ACC112 (cell line): ENCODE results near the gene KNG1.
"Not testable (repeated sequence)": the region's sequence is repeated elsewhere in the genome, so short reads cannot be mapped to it uniquely, and the experiment has no call there.

Experiments
- H2AFZ ChIP-seq: fragments of 200-600 bp; sonication (generic); one replicate; pipeline ENCODE4 v1.6.0; 2017; ENCODE audit warnings: antibody characterized with exemption, low read length; ENCODE audit not compliant: unreplicated experiment
- H3K27ac ChIP-seq: fragments of 200-600 bp; sonication (generic); 2 replicates; pipeline ENCODE4 v1.5.1; 2014; ENCODE audit warnings: low read depth, mild to moderate bottlenecking, antibody characterized with exemption, low read length, moderate library complexity
- H3K27me3 ChIP-seq: fragments of 200-600 bp; sonication (generic); 2 replicates; pipeline ENCODE4 v1.6.1; 2014; ENCODE audit warnings: mild to moderate bottlenecking, antibody characterized with exemption, low read length, moderate library complexity, mixed read lengths; ENCODE audit not compliant: insufficient read depth
- H3K36me3 ChIP-seq: fragments of 200-600 bp; sonication (generic); 2 replicates; pipeline ENCODE4 v1.6.1; 2016; ENCODE audit warnings: mild to moderate bottlenecking, antibody characterized with exemption, low read length, moderate library complexity, mixed read lengths; ENCODE audit not compliant: insufficient read depth
- H3K4me1 ChIP-seq: fragments of 200-600 bp; sonication (generic); one replicate; pipeline ENCODE4 v1.6.1; 2016; ENCODE audit warnings: low read length, mixed read lengths; ENCODE audit not compliant: insufficient read depth, unreplicated experiment, control insufficient read depth
- H3K4me3 ChIP-seq: fragments of 200-600 bp; sonication (generic); 2 replicates; pipeline ENCODE4 v1.5.1; 2014; ENCODE audit warnings: mild to moderate bottlenecking, low read depth, low read length
- H3K79me2 ChIP-seq: fragments of 200-600 bp; sonication (generic); one replicate; pipeline ENCODE4 v1.6.0; 2016; ENCODE audit warnings: low read length; ENCODE audit not compliant: control insufficient read depth, unreplicated experiment, insufficient read depth

Gene KNG1

DNA sequence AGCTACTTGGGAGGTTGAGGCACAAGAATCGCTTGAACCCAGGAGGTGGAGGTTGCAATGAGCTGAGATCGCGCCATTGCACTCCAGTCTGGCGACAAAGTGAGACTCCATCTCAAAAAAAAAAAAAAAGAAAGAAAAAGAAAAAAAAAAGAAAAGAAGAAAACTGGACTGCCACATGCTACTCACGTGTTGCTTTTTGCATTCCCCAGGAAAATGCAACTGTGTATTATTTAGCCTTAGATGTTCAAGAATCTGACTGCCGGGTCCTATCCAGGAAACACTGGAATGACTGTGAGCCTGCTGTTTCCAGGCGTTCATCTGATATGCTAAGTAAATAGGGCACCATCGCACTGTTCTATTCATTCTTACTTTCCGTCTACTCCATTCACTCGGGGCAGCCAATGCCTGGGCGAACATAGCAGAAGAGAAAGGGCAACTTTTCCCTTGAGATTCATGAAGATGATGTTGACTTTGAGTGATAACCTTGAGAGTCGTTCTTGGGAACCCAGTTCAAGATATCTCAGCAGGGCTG, 30.0 kb upstream of the KNG1 start:
- Histone ChIP-seq H3K27ac (no peak overlapping the region), H3K4me1 (no peaks in the 10 kb centered on the region), H3K27me3 (peaks cover 80% of the 10 kb centered on the region), H3K79me2 (no peaks in the 10 kb centered on the region), H3K36me3 (no peaks in the 10 kb centered on the region), H2AFZ (no peak overlapping the region), H3K4me3 (no peak overlapping the region)

DNA sequence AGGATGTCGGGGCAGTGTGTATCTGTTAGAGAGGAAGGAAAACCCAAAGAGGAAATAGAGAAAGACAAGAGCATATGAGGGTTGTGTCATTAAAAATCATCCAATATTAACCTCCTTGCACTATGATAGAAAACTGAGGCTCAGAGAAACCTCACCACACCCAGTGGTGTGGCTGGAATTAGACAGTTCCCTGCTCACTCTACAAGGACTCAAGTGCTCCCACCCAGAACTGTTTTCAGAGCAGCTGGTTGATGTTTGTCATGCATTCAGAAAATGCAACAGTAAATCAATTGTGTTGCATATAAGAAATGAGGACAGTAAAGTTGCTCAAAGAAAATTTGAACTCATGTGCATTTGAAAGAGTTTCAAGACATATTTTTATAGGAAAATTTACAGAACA, 26.9 kb upstream of the KNG1 start:
- peaks cover 67% of the 10 kb centered on the region for H3K27me3 ChIP-seq
- not testable (repeated sequence) for H3K79me2 ChIP-seq, H3K36me3 ChIP-seq, H3K4me3 ChIP-seq, H3K27ac ChIP-seq, H2AFZ ChIP-seq, H3K4me1 ChIP-seq

DNA sequence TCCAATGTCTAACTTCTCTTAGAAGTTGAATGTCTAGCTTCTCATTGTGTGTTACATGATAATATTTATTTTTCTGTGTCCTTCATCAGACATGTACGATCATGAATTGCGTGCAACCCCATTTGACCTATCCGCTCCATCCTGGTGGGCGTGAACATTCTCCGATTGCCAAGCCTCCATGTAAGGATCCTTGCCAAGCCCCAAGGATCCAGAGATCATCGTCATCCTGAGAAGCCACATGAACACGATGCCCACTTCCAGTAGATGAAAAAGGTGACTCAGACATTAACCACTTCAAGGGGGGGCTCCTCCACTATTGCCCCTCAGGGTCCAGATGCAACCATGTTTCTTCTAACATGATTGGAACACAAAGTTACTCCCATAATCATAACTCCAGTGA, 25.5 kb upstream of the KNG1 start:
- Histone ChIP-seq H3K36me3 (no peaks in the 10 kb centered on the region), H3K27ac (no peak overlapping the region), H3K4me1 (no peaks in the 10 kb centered on the region), H3K4me3 (no peak overlapping the region), H2AFZ (no peak overlapping the region), H3K79me2 (no peaks in the 10 kb centered on the region), H3K27me3 (peaks cover 54% of the 10 kb centered on the region)

DNA sequence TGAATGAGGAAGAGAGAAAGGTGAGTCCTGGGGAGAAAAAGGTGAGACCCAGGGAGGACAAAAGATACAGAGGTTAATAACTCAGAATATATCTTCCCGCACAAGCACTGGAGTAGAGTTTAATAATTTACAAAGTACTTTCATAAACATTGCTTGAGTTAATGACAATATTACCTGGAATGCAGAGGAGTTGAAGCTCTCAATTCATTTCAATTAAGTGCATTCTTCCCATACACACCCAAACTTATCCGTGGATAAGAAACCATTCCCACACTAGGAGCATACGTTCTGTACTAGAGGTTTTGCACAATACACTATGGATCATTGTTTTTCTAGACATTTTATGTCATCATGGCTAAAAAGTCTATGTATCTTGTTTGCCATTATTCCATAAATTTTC, 23.3 kb upstream of the KNG1 start:
- no peak overlapping the region for H3K4me3 ChIP-seq
- no peaks in the 10 kb centered on the region for H3K79me2 ChIP-seq
- no peak overlapping the region for H3K27ac ChIP-seq
- H3K27me3 ChIP-seq, result peaks cover 39% of the 10 kb centered on the region
- no peak overlapping the region for H2AFZ ChIP-seq
- no peaks in the 10 kb centered on the region for H3K36me3 ChIP-seq
- H3K4me1 ChIP-seq, result no peaks in the 10 kb centered on the region

DNA sequence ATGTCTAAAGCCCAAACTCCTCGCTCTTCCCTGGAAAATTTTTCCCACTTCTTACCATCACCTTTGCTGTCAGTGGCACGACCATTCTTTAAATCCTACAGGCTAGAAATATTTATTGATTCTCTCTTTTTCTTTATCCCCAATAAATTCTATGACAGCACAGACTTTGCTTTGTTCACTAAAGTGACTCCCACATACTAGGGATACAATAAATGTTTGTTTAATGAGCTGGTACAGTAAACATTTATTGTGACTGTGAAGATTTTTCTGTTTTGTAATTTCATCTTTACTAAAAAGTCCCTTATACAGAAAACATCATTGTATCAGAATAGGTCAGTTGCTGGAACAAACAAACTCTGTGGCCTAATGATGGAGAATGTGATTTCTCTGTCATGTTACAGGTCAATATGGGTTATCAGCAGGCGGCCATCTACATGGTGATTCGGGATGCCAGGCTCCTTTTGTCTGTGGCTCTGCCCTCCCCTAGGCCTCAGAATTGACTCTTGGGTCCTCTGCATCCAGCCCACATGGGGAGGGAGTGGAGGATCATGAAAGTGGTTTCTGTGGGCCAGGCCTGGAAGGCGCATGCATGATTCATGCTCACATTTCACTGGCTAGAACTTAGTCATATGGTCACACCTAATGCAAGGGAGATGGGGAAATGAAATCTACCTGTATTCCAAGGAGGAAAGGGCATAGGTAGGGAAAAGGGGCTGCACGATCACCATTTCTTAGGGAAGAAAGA, 22.7 kb upstream of the KNG1 start:
- Histone ChIP-seq H3K27ac (no peak overlapping the region), H3K36me3 (no peaks in the 10 kb centered on the region), H2AFZ (no peak overlapping the region), H3K4me3 (no peak overlapping the region), H3K79me2 (no peaks in the 10 kb centered on the region), H3K27me3 (peaks cover 35% of the 10 kb centered on the region), H3K4me1 (no peaks in the 10 kb centered on the region)

DNA sequence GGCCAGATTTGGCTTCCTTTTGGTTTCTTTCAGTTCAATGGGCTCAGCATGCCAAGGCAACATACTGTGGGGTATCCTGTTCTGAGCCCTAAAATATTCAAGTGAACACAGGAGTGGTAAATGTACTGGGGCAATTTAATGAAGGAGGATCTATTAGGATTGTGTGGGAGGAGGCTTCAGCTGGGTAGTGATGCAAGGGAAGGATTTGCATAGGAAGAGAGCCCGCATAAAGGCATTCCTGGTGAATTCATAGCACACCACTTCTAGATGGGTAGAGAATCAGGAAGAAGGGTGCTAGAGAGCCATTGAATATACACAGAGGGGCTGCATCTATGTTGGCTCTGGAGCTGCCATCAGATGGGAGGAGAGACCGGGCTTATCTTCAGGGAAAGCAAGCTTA, 20.6 kb upstream of the KNG1 start:
- H3K4me3 ChIP-seq, result no peak overlapping the region
- H3K4me1 ChIP-seq, result no peaks in the 10 kb centered on the region
- H3K36me3 ChIP-seq, result no peaks in the 10 kb centered on the region
- no peak overlapping the region for H2AFZ ChIP-seq
- H3K27ac ChIP-seq, result no peak overlapping the region
- peaks cover 19% of the 10 kb centered on the region for H3K27me3 ChIP-seq
- no peaks in the 10 kb centered on the region for H3K79me2 ChIP-seq

DNA sequence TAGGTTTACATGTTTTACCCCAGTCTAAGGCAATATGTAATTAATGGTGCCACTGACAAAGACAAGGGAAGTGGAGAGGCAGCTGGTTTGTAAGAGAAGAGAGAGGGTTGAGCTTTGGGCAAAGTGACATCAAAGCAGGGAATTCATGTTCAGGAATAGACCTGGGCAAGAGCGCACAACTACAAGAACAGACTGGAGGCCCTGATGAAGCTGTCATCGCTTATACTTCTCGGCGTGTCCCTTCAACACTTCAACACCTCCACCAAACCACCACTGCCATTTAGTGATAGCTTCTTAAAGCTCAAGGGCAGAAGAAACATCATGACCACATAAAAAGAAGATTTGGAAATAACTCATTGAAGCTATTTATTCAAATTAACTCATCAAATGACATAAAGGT, 19.6 kb upstream of the KNG1 start:
- H3K79me2 ChIP-seq, result no peaks in the 10 kb centered on the region
- no peaks in the 10 kb centered on the region for H3K36me3 ChIP-seq
- H2AFZ ChIP-seq, result no peak overlapping the region
- H3K4me1 ChIP-seq, result no peaks in the 10 kb centered on the region
- peaks cover 12% of the 10 kb centered on the region for H3K27me3 ChIP-seq
- no peak overlapping the region for H3K27ac ChIP-seq
- no peak overlapping the region for H3K4me3 ChIP-seq

DNA sequence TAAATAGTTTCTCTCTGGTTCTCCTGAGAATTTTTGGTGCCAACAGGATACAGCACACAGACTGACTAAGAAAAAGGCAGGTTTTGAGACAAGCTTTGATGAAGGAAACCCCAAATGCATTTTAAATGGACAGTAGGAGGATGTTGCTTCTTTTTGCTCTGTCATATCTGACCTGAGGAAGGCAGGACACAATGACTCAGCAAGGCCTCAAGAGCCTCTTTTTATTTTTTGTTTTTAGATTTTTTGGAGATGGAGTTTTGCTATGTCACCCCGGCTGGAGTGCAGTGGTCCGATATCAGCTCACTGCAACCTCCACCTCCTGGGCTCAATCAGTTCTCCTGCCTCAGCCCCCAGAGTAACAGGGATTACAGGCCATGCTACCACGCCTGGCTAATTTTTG, 16.9 kb upstream of the KNG1 start:
- H3K27ac ChIP-seq, result no peak overlapping the region
- H3K79me2 ChIP-seq, result no peaks in the 10 kb centered on the region
- H2AFZ ChIP-seq, result no peak overlapping the region
- H3K4me3 ChIP-seq, result no peak overlapping the region
- H3K27me3 ChIP-seq, result peaks cover 11% of the 10 kb centered on the region
- H3K4me1 ChIP-seq, result no peaks in the 10 kb centered on the region
- H3K36me3 ChIP-seq, result no peaks in the 10 kb centered on the region

DNA sequence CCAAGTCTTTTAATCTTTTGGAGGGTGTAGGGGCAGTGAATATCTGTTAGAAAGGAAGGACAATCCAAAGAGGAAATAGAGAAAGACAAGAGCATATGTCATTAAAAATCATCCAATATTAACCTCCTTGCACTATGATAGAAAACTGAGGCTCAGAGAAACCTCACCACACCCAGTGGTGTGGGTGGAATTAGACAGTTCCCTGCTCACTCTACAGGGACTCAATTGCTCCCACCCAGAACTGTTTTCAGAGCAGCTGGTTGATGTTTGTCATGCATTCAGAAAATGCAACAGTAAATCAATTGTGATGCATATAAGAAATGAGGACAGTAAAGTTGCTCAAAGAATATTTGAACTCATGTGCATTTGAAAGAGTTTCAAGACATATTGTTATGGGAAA, 14.7 kb upstream of the KNG1 start:
- H2AFZ ChIP-seq, H3K4me3 ChIP-seq, H3K36me3 ChIP-seq, H3K27ac ChIP-seq, H3K79me2 ChIP-seq, H3K4me1 ChIP-seq: not testable (repeated sequence)
- peaks cover 24% of the 10 kb centered on the region for H3K27me3 ChIP-seq

DNA sequence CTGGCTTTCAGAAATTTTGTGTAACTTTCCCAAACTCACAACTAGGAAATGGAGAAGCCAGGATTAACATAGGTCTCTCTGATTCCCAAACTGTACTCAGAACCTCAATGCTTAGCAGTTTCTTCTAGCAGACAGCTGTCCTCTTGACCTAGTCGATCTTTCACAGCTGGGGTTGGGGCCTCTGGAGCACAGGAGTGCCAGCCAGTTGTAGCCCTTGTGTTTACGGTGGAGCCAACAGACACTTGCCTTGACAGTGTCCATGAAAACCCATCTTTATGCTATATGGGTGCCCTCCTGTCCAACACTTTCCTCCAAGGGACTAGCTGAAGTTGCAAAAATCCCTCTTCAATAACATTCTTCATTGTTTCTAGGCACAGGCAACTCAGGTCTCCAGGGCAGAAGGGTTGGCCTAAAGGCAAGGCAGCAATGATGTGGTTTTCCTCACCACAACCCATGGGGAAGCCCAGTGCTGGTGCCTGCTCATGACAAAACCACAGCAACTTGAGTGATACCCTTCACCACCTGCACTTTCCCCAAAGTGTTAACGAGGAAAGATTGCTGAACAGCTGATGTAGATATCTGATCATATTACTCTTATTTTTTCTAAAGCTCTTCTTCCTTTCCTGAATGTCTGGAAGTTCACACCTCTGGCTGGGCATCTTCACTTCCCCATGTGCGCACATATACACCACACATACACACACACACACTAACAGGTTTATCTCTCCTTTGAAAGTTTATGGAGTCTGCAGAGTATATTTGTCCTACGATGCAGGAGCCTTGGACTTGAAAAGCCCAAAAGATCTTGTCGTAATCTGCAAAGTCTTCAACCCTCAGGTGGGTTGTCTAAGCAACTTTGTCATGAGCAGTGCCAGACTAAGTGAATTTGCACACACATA, 11.0 kb upstream of the KNG1 start:
- no peak overlapping the region for H3K27ac ChIP-seq
- no peak overlapping the region for H3K4me3 ChIP-seq
- peaks cover 32% of the 10 kb centered on the region for H3K27me3 ChIP-seq
- H3K36me3 ChIP-seq, result no peaks in the 10 kb centered on the region
- no peaks in the 10 kb centered on the region for H3K4me1 ChIP-seq
- no peaks in the 10 kb centered on the region for H3K79me2 ChIP-seq
- H2AFZ ChIP-seq, result no peak overlapping the region
